HL-60/S4 (cell line): ENCODE results near the gene EEF1B2.

ENCODE experiments used
- in situ Hi-C: fragments of 300-500 bp; cut with MboI; formaldehyde crosslinking; loops from 2 replicates; pipeline ENCODE4 v1.14.3; 2022; ENCODE audit warnings: low sequenced_read_pairs

The EEF1B2 gene

DNA sequence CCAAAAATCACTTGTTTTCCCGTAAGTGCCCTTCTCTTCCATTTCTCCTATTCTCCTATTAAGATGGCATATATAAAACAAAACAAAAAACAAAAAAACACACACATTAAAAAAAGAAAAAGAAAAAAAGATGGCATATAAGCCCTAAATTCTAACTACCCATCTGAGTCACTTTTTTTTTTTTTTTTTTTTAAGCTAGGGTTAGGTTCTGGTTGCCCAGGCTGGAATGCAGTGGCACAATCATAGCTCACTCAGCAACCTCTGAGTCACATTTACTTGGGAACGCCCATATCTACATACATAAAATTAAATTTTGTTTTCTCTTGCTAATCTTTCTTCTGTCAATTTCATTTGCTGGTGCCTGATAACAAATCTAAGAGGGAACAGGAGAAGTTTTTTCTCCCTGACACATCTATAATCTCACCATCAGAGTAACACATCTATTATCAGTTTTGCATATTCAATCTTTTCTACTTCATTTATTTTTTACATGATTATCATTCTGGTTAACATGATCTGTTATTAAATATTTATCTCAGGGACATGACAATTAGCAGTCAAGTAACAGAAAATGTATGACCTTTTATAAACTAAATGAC, 52.1 kb downstream of the EEF1B2 start:
- in situ Hi-C loops = no loop called here
